ENCODE data around the gene ZCCHC2.

The ZCCHC2 gene

GRCh38 chr18:62522504-62523254, at the start of gene ZCCHC2:
TSS of gene ZCCHC2 (plus strand) at chr18:62523025. CDS start at chr18:62523425, 400 bp downstream.
- DNase-seq (ENCODE audit: low read depth in 2 of 3, low spot score in 1 of 3) = peak; percentile 95 to 99 (median 97)

- DNase-seq (ENCODE audit: low read depth in 2 of 3, low spot score in 1 of 3) = no peak
Measured at GRCh38 chr18:62479574-62479973, 43.3 kb upstream of the ZCCHC2 start.

GRCh38 chr18:62480927-62481326, 41.9 kb upstream of the ZCCHC2 start:
- no peak for DNase-seq (ENCODE audit: low read depth in 2 of 3, low spot score in 1 of 3)

- no peak for DNase-seq (ENCODE audit: low read depth in 2 of 3, low spot score in 1 of 3)
Measured at GRCh38 chr18:62484941-62485340, 37.9 kb upstream of the ZCCHC2 start.

GRCh38 chr18:62485684-62486083, 37.1 kb upstream of the ZCCHC2 start:
- no peak for DNase-seq (ENCODE audit: low read depth in 2 of 3, low spot score in 1 of 3)

- DNase-seq (ENCODE audit: low read depth in 2 of 3, low spot score in 1 of 3) = peak in 2 of 3 donors; percentile 11 to 45
Measured at GRCh38 chr18:62486290-62486964, 36.4 kb upstream of the ZCCHC2 start.

GRCh38 chr18:62487161-62487560, 35.7 kb upstream of the ZCCHC2 start:
- no peak for DNase-seq (ENCODE audit: low read depth in 2 of 3, low spot score in 1 of 3)

GRCh38 chr18:62490967-62491695, 31.7 kb upstream of the ZCCHC2 start:
- DNase-seq (ENCODE audit: low read depth in 2 of 3, low spot score in 1 of 3) = no peak

GRCh38 chr18:62493033-62493862, 29.6 kb upstream of the ZCCHC2 start:
- DNase-seq (ENCODE audit: low read depth in 2 of 3, low spot score in 1 of 3) = no peak

GRCh38 chr18:62494764-62495163, 28.1 kb upstream of the ZCCHC2 start:
- DNase-seq (ENCODE audit: low read depth in 2 of 3, low spot score in 1 of 3) = no peak

GRCh38 chr18:62496262-62496661, 26.6 kb upstream of the ZCCHC2 start:
- DNase-seq (ENCODE audit: low read depth in 2 of 3, low spot score in 1 of 3) = no peak

GRCh38 chr18:62497190-62497772, 25.5 kb upstream of the ZCCHC2 start:
- DNase-seq (ENCODE audit: low read depth in 2 of 3, low spot score in 1 of 3) = no peak

GRCh38 chr18:62498616-62499262, 24.1 kb upstream of the ZCCHC2 start:
- no peak for DNase-seq (ENCODE audit: low read depth in 2 of 3, low spot score in 1 of 3)

GRCh38 chr18:62499263-62499650, 23.6 kb upstream of the ZCCHC2 start:
- no peak for DNase-seq (ENCODE audit: low read depth in 2 of 3, low spot score in 1 of 3)

GRCh38 chr18:62500174-62500573, 22.7 kb upstream of the ZCCHC2 start:
- DNase-seq (ENCODE audit: low read depth in 2 of 3, low spot score in 1 of 3) = no peak

GRCh38 chr18:62500966-62501591, 21.7 kb upstream of the ZCCHC2 start:
- DNase-seq (ENCODE audit: low read depth in 2 of 3, low spot score in 1 of 3) = no peak

- peak in 1 of 3 donors; percentile 17 for DNase-seq (ENCODE audit: low read depth in 2 of 3, low spot score in 1 of 3)
Measured at GRCh38 chr18:62505669-62506494, 16.9 kb upstream of the ZCCHC2 start.

GRCh38 chr18:62506495-62507143, 16.2 kb upstream of the ZCCHC2 start:
- DNase-seq (ENCODE audit: low read depth in 2 of 3, low spot score in 1 of 3) = no peak

Data from stimulated activated CD4-positive, alpha-beta T cell treated with anti-CD3 and anti-CD28 coated beads, Interleukin-12 subunit alpha, Interleukin-12 subunit beta, amount 100 ng/mL, for 48 hours (primary cell).